Esophagus muscularis mucosa (tissue), 4 donors: ENCODE results near the gene ITGB8.

Experiments used
- EP300 ChIP-seq: sonication (generic); formaldehyde crosslinking; IDR thresholded peaks from one replicate; pipeline ENCODE4 v1.6.1; 2017; ENCODE audit warnings: antibody characterized with exemption
- POLR2A ChIP-seq: fragments of 450-650 bp; IDR thresholded peaks from one replicate; pipeline ENCODE4 v1.6.1; 2017; ENCODE audit warnings: antibody characterized with exemption, moderate library complexity, mild to moderate bottlenecking, low read depth
- POLR2AphosphoS5 ChIP-seq, 2 donors: sonication (generic); formaldehyde crosslinking; IDR thresholded peaks; one replicate each; pipeline ENCODE4 v1.6.1; 2017; ENCODE audit warnings: antibody characterized with exemption in 2 of 2
- TF ChIP-seq, protein P1 (sequence below), 3 experiments: fragments of 200-600 bp in 2 of 3; fragments of 450-650 bp in 1 of 3; sonication (generic) in 2 of 3; IDR thresholded peaks; one replicate each; pipeline ENCODE4 v1.5.1; 2017 to 2019; ENCODE audit warnings: antibody characterized with exemption in 3 of 3, mild to moderate bottlenecking in 2 of 3, moderate library complexity in 1 of 3

DNA sequence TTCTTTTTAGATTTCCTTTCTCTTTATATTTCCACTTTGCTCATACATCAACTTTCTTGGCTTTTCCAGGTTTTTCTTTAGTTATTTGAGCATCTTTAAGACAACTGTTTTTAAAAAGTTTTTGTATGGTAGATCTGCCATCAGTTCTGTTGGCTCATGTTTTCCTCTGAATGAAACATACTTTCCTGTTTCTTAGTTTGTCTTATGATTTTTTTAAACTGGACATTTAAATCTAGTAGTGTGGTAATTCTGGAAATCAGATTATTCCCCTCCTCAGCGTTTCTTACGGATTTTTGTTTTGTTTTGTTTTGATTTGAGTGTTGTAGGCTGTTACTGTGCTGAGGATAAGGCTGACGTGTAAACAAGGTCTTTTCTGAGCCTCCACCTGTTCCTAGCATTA lies 33.8 kb upstream of the ITGB8 start:
- TF ChIP-seq EP300 (no peak), POLR2A (no peak), POLR2AphosphoS5 (IDR thresholded peaks at IDR 0.05) (no peak)
- TF ChIP-seq, protein P1, sequence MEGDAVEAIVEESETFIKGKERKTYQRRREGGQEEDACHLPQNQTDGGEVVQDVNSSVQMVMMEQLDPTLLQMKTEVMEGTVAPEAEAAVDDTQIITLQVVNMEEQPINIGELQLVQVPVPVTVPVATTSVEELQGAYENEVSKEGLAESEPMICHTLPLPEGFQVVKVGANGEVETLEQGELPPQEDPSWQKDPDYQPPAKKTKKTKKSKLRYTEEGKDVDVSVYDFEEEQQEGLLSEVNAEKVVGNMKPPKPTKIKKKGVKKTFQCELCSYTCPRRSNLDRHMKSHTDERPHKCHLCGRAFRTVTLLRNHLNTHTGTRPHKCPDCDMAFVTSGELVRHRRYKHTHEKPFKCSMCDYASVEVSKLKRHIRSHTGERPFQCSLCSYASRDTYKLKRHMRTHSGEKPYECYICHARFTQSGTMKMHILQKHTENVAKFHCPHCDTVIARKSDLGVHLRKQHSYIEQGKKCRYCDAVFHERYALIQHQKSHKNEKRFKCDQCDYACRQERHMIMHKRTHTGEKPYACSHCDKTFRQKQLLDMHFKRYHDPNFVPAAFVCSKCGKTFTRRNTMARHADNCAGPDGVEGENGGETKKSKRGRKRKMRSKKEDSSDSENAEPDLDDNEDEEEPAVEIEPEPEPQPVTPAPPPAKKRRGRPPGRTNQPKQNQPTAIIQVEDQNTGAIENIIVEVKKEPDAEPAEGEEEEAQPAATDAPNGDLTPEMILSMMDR (IDR thresholded peaks at IDR 0.05) = no peak
